Measurements from ENCODE around the gene NREP.

Gene NREP

DNA sequence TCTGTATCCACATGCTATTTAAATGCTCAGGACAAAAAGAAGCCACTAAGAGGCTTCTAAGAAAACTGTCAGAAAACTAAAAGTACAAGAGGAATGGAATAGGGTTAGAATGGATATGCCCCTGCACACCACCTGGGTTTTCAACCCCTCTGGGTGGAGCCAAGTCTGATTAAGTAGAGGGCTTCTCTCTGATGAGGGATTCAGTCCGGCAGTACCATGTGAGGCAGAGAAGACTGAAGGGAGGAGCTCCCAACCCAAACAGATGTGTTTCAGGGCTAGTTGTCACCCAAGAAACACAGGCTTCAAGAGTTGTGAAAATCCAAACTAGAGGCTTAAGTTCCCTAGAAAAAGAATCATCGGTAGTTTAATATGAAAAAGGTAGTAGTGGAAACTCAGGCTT, 12.5 kb downstream of the NREP start:
- CTCF ChIA-PET: interaction anchor here (0.9 to 2.3 kb wide), 4 partner anchors 12 to 402 kb away, joined by 3 to 11 read pairs (median 4); partner anchors contain the start of gene NREP
- TF ChIP-seq, protein P1, sequence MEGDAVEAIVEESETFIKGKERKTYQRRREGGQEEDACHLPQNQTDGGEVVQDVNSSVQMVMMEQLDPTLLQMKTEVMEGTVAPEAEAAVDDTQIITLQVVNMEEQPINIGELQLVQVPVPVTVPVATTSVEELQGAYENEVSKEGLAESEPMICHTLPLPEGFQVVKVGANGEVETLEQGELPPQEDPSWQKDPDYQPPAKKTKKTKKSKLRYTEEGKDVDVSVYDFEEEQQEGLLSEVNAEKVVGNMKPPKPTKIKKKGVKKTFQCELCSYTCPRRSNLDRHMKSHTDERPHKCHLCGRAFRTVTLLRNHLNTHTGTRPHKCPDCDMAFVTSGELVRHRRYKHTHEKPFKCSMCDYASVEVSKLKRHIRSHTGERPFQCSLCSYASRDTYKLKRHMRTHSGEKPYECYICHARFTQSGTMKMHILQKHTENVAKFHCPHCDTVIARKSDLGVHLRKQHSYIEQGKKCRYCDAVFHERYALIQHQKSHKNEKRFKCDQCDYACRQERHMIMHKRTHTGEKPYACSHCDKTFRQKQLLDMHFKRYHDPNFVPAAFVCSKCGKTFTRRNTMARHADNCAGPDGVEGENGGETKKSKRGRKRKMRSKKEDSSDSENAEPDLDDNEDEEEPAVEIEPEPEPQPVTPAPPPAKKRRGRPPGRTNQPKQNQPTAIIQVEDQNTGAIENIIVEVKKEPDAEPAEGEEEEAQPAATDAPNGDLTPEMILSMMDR (IDR thresholded peaks at IDR 0.05; ENCODE audit: insufficient read depth, low read length, missing control alignments): no peak
- POLR2A ChIA-PET: interaction anchor here (1.6 to 3.2 kb wide), 2 partner anchors 13 to 184 kb away, joined by 3 to 14 read pairs; partner anchors contain the start of gene NREP
- no peak overlapping the region for H3K4me3 ChIP-seq (ENCODE audit: low read depth, low read length)
- DNase-seq (ENCODE audit: low read depth, low spot score): no peak

DNA sequence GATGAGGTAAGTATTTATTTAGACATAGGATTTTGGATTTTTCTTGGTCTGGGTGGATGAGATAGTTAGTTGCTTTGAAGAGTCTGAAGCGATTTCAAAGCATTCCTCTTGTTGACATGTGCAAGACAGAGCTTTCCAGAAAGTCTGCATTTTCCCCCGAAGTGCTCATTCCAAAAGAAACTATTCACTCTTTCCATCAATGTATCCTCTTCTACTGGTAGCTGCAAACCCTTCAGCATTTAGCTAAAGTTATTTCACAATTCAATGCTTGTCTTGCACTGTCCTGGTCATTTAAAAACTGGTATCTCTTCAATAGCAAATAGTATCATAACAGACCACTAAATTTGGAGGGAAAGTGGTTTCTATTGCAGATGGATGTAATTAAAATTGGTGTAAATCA, 13.0 kb downstream of the NREP start:
- ChIA-PET POLR2A (interaction anchor here (0.6 to 3.2 kb wide), 3 partner anchors 13 to 185 kb away, joined by 3 to 14 read pairs (median 3); partner anchors contain the start of gene NREP), CTCF (interaction anchor here (1.5 to 2.3 kb wide), 3 partner anchors 12 to 402 kb away, joined by 4 to 11 read pairs (median 4); partner anchors contain the start of gene NREP)
- DNase-seq (ENCODE audit: low read depth, low spot score): no peak

DNA sequence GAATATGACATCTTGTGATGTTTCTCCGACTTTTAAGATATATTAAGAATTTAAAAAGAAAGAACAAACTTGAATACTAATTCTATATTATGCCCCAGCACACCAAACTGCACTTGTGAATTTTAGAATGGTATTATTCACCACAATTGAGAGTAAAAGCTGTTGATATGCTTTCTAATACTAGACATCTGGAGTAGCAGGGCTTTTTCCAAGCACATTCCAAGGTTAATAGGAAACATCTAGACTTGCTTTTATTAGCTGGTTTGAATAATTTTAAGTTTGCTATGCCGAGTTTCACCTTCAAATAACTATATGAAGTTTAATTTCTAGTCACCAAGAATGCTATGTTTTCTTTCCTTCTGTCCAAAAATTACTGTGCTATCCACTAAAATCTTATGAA, 13.5 kb downstream of the NREP start:
- POLR2A ChIA-PET: interaction anchor here (0.6 to 3.2 kb wide), 3 partner anchors 14 to 185 kb away, joined by 3 to 14 read pairs (median 3); partner anchors contain the start of gene NREP
- CTCF ChIA-PET: interaction anchor here (1.5 to 2.3 kb wide), 4 partner anchors 13 to 402 kb away, joined by 4 to 11 read pairs (median 5); partner anchors contain the start of gene NREP
- DNase-seq (ENCODE audit: low read depth, low spot score): no peak
- TF ChIP-seq, protein P1 (IDR thresholded peaks at IDR 0.05; ENCODE audit: insufficient read depth, low read length, missing control alignments): no peak
- H3K4me3 ChIP-seq (ENCODE audit: low read depth, low read length): no peak overlapping the region

More for the DNA sequence above, 13.0 kb downstream of the NREP start:
- TF ChIP-seq, protein P1 (IDR thresholded peaks at IDR 0.05; ENCODE audit: insufficient read depth, low read length, missing control alignments): no peak
- H3K4me3 ChIP-seq (ENCODE audit: low read depth, low read length): no peak overlapping the region

DNA sequence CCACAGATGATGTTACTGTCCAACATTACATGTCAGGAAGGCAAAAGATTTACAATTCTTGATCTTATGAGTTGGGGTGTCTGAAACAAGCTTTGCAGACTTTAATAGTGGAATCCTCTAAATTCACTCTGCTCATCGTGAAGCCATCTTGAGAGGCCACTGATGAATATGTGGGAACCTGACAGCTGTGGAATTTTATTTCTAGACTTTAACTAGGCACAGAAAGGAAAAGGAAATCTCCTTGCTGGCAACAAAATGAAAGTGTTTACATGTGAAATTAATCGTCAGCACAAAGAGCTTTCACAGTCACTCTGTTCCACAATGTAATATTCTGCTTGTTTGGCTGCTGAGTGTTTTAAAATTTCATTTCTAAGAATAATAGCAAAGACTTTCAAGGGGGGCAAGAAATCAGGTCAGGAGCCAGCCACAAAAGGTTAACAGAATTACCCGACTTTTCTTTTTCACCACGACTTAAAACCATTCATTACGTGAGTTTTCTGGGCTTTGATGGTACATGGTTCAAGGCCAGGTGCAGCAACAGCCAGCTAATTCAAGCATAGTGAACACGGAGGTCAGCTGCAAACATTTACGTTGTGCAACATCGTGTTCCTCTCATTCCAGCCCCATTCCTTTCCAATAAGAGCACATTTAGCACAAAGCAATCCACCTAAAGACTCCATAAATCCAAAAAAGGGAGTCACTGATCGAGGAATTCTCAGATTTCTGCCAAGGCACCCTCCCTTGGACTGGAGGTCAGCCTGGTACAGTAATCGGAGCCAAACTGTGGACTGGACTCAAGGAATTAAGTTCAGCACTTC, 14.6 kb downstream of the NREP start:
- CTCF ChIA-PET: interaction anchor here (1.0 to 2.3 kb wide), 5 partner anchors 11 to 418 kb away, joined by 3 to 11 read pairs (median 6); no protein-coding TSS in a partner anchor
- H3K4me3 ChIP-seq (ENCODE audit: low read depth, low read length): no peak overlapping the region
- POLR2A ChIA-PET: interaction anchor here (1.0 kb wide), 1 partner anchor 15 kb away, joined by 4 read pairs; no protein-coding TSS in a partner anchor
- DNase-seq (ENCODE audit: low read depth, low spot score): peak; percentile 83
- TF ChIP-seq, protein P1 (IDR thresholded peaks at IDR 0.05; ENCODE audit: insufficient read depth, low read length, missing control alignments): no peak

DNA sequence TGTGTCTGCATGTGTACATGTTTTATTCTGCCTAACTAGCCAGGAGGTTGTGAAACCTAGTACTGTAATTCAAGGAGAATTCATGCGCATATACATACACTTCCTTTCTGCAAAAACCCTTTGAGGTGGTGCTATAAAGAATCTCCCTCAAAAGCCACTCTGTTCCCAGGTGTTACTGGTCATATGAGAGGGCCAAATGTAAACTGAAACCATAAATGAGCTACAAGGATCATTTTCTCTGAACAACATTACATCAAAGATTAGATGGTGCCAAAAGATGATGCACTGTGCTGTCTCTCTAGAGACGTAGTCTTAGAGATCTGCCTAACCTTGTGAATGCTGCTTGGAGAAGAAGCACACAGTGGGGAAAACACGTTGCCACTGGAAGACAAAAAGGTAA, 15.7 kb downstream of the NREP start:
- TF ChIP-seq, protein P1 (IDR thresholded peaks at IDR 0.05; ENCODE audit: insufficient read depth, low read length, missing control alignments): no peak
- H3K4me3 ChIP-seq (ENCODE audit: low read depth, low read length): no peak overlapping the region
- POLR2A ChIA-PET: no interaction called here
- no peak for DNase-seq (ENCODE audit: low read depth, low spot score)
- CTCF ChIA-PET: interaction anchor here (1.0 to 1.3 kb wide), 2 partner anchors 12 to 191 kb away, joined by 3 to 7 read pairs; no protein-coding TSS in a partner anchor

DNA sequence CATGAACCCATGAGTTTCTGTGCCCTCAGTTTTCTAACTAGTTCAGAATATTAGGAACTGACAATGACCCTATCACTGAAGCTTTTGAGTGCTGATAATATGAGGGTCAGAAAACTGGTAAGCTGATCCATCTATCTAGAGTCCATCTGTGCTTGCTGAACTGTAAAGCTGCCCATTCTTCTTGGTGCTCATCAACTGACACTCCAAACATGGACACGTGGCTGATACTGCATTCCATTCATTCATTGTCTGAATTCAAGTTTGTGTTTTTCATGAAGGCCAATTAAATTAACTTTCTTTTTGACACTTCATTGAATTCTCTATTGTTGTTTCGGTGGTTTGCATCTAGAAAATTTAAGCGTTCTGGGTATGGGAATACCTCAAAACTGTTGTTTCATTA, 17.6 kb downstream of the NREP start:
- POLR2A ChIA-PET: interaction anchor here (0.7 kb wide), 1 partner anchor 11 kb away, joined by 3 read pairs; no protein-coding TSS in a partner anchor
- TF ChIP-seq, protein P1 (IDR thresholded peaks at IDR 0.05; ENCODE audit: insufficient read depth, low read length, missing control alignments): no peak
- no peak overlapping the region for H3K4me3 ChIP-seq (ENCODE audit: low read depth, low read length)
- CTCF ChIA-PET: interaction anchor here (2.3 kb wide), 1 partner anchor 207 kb away, joined by 7 read pairs; no protein-coding TSS in a partner anchor
- DNase-seq (ENCODE audit: low read depth, low spot score): no peak
